Large intestine (tissue), 3 donors: Measurements from ENCODE around the gene SLC1A2. TPM values are rescaled to one million over a fixed set of nuclear protein-coding genes. Genes with fewer than 3 reads are reported as not detected.

Experiments used
- DNase-seq, 2 donors: peaks; one replicate each; pipeline versions ENCODE4 v3.0.0 to v3.0.0-alpha.2; 2013
- H3K27ac ChIP-seq: one replicate; pipeline ENCODE4 v1.5.1; 2013; ENCODE audit warnings: low read length
- H3K27me3 ChIP-seq: 2 replicates; pipeline ENCODE4 v1.6.1; 2013; ENCODE audit warnings: low read length; ENCODE audit not compliant: control insufficient read depth, insufficient read depth
- H3K36me3 ChIP-seq: 2 replicates; pipeline ENCODE4 v1.6.1; 2013; ENCODE audit warnings: low read length; ENCODE audit not compliant: control insufficient read depth, insufficient read depth
- H3K4me1 ChIP-seq: one replicate; pipeline ENCODE4 v1.6.1; 2013; ENCODE audit warnings: low read length; ENCODE audit not compliant: control insufficient read depth, insufficient read depth
- H3K4me3 ChIP-seq: one replicate; pipeline ENCODE4 v1.5.1; 2013; ENCODE audit warnings: low read length
- H3K9me3 ChIP-seq: one replicate; pipeline ENCODE4 v1.6.1; 2013; ENCODE audit warnings: mild to moderate bottlenecking, low read depth, low read length, moderate library complexity; ENCODE audit not compliant: control insufficient read depth
- WGBS: methylation state at CpG from one replicate; pipeline ENCODE4 v1.1.5; 2013; ENCODE audit warnings: low lambda C conversion rate; ENCODE audit not compliant: insufficient coverage; 5-methylcytosine and 5-hydroxymethylcytosine counted together
- polyA plus RNA-seq: library from polyadenylated mRNA; unstranded; fragments of 120-200 nt; gene quantifications from one replicate; pipeline ENCODE4 v1.2.1, GENCODE V29; 2013

The SLC1A2 gene
- polyA plus RNA-seq, 1 donor, result 0.49 TPM

GRCh38 chr11:35391922-35392688 lies 27.3 kb downstream of the SLC1A2 start:
- Histone ChIP-seq H3K36me3 (no peaks in the 10 kb centered on the region), H3K9me3 (no peaks in the 10 kb centered on the region), H3K4me3 (no peak overlapping the region), H3K27ac (no peak overlapping the region), H3K4me1 (no peaks in the 10 kb centered on the region), H3K27me3 (peaks cover 5% of the 10 kb centered on the region)
- no CpG with 5 or more reads among the region's 13 CpGs for WGBS
- DNase-seq, result peak; percentile 39 to 50

DNA sequence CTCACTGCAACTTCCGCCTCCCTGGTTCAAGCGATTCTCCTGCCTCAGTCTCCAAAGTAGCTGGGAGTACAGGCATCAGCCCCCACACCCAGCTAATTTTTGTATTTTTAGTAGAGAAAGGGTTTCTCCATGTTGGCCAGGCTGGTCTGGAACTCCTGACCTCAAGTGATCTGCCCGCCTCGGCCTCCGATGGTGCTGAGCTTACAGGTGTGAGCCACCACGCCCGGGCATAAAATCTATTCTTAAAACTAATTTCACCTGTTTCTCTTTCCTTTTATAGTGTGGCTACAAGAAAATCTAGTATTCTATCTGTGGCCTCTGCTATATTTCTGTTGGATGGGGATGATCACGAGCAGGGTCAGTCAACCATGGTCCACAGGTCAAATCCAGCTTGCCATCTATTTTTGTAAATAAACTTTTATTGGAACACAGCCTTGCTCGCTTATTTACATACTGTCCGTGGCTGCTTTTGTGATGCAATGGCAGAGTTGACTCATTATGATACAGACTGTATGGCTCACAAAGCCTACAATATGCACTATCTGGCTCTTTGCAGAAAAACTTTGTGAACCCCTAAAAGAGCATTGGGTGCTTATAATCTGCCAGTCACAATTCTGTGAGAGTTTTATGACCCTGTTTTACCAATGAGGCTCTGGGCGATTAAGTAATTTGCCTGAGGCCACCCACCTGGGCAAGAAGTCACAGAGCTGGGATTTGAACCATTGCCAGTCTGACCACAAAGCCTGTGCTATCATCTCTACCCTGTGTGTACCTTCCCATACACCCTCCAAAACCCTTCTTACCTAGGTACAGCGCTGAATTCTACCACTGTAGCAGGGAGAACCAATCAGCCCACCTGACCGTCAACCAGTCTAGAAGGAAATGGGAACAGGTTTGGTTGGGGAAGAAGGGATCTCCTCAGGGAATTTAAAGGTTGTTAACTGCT lies 28.3 kb downstream of the SLC1A2 start:
- no CpG with 5 or more reads among the region's 13 CpGs for WGBS
- Histone ChIP-seq H3K36me3 (no peaks in the 10 kb centered on the region), H3K4me1 (no peaks in the 10 kb centered on the region), H3K27ac (no peak overlapping the region), H3K9me3 (no peaks in the 10 kb centered on the region), H3K27me3 (peaks cover 5% of the 10 kb centered on the region), H3K4me3 (no peak overlapping the region)
- no peak for DNase-seq

DNA sequence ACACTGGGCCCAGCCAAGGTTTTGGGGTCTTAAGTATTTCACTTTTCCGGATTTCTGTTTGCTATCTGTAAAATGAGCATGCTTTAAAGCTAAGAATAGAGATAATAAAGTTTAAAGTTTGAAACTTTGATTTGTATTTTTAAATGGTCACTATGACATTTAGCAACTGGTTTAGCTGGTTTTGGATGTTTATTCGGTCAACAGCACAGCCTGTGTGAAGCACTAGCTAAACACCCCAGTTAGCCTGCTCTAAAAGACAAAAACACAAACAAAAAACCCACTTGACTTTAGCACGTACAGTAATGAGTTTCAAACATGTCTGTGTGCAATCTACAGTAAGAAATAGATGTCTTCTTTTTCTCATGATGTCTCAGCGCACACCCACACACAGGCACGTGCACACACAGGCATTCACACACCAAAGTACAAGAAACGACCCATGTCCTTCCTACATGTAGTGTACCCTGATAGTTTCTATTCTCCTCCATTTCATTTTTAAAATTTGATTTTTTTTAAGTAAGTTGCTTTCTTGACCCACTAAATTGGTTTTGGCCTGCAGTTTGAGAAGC lies 29.4 kb downstream of the SLC1A2 start:
- no peaks in the 10 kb centered on the region for H3K36me3 ChIP-seq
- H3K27me3 ChIP-seq, result peaks cover 5% of the 10 kb centered on the region
- H3K9me3 ChIP-seq, result no peaks in the 10 kb centered on the region
- no peaks in the 10 kb centered on the region for H3K4me1 ChIP-seq
- 65% methylated on average over 4 of the region's 6 CpGs for WGBS
- H3K4me3 ChIP-seq, result no peak overlapping the region
- DNase-seq, result no peak
- H3K27ac ChIP-seq, result no peak overlapping the region

DNA sequence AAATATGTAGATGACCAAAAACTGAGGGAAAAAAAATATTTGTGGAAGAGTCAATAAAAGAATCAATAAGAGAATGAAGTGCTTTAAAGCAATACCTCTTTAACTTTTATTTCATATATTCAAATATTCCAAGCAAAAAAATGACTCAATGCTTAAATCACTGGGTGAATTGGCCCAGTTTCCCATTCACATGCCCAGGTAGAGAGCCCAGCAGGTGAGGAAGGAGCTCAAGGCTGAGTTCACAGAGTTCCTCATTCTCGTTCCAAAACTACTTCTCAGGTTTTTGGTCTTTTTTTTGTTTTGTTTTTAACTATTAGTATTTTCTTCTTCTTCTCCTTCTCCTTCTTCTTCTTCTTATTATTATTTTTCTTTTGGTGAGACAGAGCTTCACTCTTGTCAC lies 30.2 kb downstream of the SLC1A2 start:
- no peak for DNase-seq
- Histone ChIP-seq H3K9me3 (no peaks in the 10 kb centered on the region), H3K4me1 (no peaks in the 10 kb centered on the region), H3K4me3 (no peak overlapping the region), H3K36me3 (no peaks in the 10 kb centered on the region), H3K27ac (no peak overlapping the region), H3K27me3 (peaks cover 5% of the 10 kb centered on the region)
- WGBS, result 90% methylated on average over 1 of the region's 1 CpG

DNA sequence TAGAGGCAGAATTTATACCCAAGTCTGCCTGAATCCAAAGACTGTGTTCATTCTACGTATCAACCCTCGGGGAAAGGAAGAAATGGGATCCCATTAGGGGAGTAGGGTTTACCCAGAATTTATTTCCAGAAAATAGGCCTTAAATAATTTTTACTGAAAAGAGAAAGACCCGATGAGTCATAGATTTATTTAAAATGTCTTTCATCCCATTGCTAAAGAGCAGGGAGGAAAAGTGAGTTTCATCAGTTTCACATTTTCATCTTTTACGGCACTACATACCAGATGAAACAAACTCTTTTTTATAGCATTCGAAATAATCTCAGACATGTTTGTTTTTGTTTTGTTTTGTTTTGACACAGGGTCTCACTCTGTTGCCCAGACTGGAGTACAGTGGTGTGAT lies 31.3 kb downstream of the SLC1A2 start:
- H3K4me3 ChIP-seq, result no peak overlapping the region
- H3K36me3 ChIP-seq, result no peaks in the 10 kb centered on the region
- no peaks in the 10 kb centered on the region for H3K4me1 ChIP-seq
- H3K27ac ChIP-seq, result no peak overlapping the region
- 90% methylated on average over 2 of the region's 5 CpGs for WGBS
- no peaks in the 10 kb centered on the region for H3K9me3 ChIP-seq
- H3K27me3 ChIP-seq, result peaks cover 6% of the 10 kb centered on the region
- DNase-seq, result no peak

- DNase-seq, result no peak
- H3K4me3 ChIP-seq, result no peak overlapping the region
- no peaks in the 10 kb centered on the region for H3K9me3 ChIP-seq
- H3K27me3 ChIP-seq, result peaks cover 4% of the 10 kb centered on the region
- 100% methylated on average over 1 of the region's 4 CpGs for WGBS
- no peaks in the 10 kb centered on the region for H3K4me1 ChIP-seq
- no peak overlapping the region for H3K27ac ChIP-seq
- H3K36me3 ChIP-seq, result no peaks in the 10 kb centered on the region
Observed at GRCh38 chr11:35387111-35387982, 32.0 kb downstream of the SLC1A2 start.

GRCh38 chr11:35383953-35384352 lies 35.4 kb downstream of the SLC1A2 start:
- H3K27ac ChIP-seq, result no peak overlapping the region
- H3K4me3 ChIP-seq, result no peak overlapping the region
- H3K36me3 ChIP-seq, result no peaks in the 10 kb centered on the region
- WGBS, result 100% methylated on average over 1 of the region's 5 CpGs
- H3K9me3 ChIP-seq, result no peaks in the 10 kb centered on the region
- H3K27me3 ChIP-seq, result peaks cover 7% of the 10 kb centered on the region
- H3K4me1 ChIP-seq, result no peaks in the 10 kb centered on the region
- no peak for DNase-seq

DNA sequence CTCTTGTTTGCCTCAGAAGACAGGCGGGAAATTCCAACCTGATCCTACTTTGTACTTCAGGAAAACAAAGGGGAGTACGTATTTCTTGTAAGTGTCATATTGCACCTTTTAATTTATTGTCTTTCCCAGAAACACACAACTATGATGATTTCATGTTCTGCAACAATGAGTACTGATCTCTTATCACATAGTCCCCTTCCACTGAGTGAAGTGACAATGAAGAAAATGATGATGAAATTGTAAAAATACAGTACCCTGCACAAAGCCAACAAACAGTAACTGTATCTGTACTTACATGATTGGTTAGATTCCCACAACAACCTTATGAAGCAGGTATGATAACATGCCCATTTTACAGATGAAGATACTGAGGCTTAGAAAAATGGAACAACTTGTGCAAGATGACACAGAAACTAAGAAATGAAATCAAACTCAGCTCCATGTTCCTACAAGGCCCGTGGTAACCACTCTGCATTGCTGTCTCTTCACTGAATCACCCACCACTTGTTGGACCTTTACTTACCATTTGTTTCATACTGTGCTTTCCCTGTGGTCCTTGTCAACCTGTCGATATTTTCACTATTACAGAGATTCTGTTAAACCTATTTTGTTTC lies 37.5 kb downstream of the SLC1A2 start:
- H3K4me1 ChIP-seq, result no peaks in the 10 kb centered on the region
- H3K4me3 ChIP-seq, result no peak overlapping the region

DNA sequence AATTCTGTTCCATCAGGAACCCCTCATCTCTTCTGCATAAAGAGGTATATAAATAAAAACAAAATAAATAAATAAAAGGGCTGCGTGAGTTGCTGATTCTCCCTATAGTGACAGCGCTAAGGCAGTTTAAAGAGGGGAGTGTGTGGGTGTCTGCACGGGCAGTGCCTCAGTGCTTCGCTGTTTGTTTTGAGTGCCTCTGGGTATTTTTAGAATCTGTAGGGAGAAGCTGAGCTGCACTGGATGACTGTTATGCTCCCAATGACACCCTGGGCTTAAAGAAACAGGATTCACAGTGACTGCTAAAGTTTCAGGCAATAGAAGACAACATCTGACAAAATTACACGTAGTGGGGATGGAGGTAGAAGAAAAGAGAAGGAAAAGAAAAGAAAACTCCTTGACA lies 38.8 kb downstream of the SLC1A2 start:
- H3K4me3 ChIP-seq, result no peak overlapping the region
- no peaks in the 10 kb centered on the region for H3K36me3 ChIP-seq
- no peaks in the 10 kb centered on the region for H3K4me1 ChIP-seq
- peaks cover 7% of the 10 kb centered on the region for H3K27me3 ChIP-seq
- whole genome bisulfite sequencing, result 100% methylated on average over 1 of the region's 5 CpGs
- H3K27ac ChIP-seq, result no peak overlapping the region
- no peak for DNase-seq
- H3K9me3 ChIP-seq, result no peaks in the 10 kb centered on the region

More for the DNA sequence above, 37.5 kb downstream of the SLC1A2 start:
- Histone ChIP-seq H3K9me3 (no peaks in the 10 kb centered on the region), H3K36me3 (no peaks in the 10 kb centered on the region), H3K27me3 (peaks cover 7% of the 10 kb centered on the region), H3K27ac (no peak overlapping the region)
- WGBS, result 100% methylated on average over 2 of the region's 4 CpGs
- DNase-seq, result no peak
